ENCODE data around the gene CLEC3B.

DNA sequence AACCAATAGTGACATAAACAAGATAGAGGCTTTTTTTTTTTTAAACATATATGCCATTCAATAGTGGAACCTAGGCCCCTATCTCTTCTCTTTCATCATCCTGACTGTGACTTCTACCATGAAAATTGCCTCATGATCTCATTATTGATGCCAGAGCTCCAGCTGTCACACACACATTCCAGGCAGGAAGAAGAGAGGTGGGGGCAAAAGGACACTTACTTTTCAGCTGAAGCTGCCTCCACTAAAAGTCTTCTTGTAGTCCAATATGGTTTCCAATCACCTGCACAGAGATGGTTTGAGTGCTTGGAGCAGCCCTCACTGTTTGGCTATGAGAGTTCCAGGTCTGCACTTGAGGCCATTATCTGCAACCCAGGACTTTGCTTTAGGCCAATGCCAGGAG lies 45.0 kb downstream of the CLEC3B start:
- TF ChIP-seq TAF1 (IDR thresholded peaks at IDR 0.05; ENCODE audit: low read depth, low read length): no peak
- no peak for TF ChIP-seq POLR2AphosphoS5 (IDR thresholded peaks at IDR 0.05; ENCODE audit: low read depth, low read length)
- no peak for TF ChIP-seq POLR2A (IDR thresholded peaks at IDR 0.05; ENCODE audit: low read depth, low read length)
- no peak for TF ChIP-seq POU2F2 (IDR thresholded peaks at IDR 0.05; ENCODE audit: low read depth, low read length)

Data from GM12891 (cell line).